GM19023 (cell line): ENCODE data around the gene CENPE.

Experiments
- ATAC-seq: cut with Tn5 transposase; IDR thresholded peaks from one replicate; pipeline ENCODE4 v1.9.1; 2021; ENCODE audit warnings: mild to moderate bottlenecking, moderate library complexity; ENCODE audit not compliant: unreplicated experiment

CENPE gene

DNA sequence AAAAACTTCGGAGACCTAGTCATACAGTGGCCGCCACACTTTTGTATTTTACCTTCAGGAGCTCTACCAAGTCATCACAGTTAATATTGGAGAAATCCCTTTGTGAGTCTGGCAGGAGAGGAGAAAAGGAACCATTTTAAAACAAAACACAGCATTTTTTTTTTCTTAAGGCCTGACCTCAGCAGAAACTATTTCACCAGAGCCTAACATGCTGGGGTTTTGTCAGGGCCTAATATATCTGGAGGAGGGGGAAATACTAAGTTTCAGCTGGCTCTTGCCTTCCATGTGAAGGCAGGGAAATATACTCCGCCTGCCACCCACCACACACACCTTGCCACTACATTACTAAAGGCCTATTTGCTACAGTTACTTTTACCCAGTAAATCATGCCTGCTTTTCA is 72.0 kb downstream of the CENPE start:
- no peak for ATAC-seq

DNA sequence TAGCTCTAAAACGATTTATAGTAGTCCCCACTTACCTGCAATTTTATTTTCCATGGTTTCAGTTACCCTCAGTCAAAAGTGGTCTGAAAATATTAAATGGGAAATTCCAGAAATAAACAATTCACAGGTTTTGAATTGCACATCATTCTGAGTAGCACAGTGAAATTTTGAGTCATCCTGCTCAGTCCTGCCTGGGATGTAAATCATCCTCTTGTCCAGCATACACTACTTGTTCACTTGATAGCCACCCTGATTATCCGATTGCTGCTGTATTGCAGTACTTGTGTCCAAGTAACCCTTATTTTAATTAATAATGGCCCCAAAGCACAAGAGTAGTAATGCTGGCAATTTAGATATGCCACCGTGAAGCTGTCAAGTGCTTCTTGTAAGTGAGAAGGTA is 75.0 kb downstream of the CENPE start:
- no peak for ATAC-seq

DNA sequence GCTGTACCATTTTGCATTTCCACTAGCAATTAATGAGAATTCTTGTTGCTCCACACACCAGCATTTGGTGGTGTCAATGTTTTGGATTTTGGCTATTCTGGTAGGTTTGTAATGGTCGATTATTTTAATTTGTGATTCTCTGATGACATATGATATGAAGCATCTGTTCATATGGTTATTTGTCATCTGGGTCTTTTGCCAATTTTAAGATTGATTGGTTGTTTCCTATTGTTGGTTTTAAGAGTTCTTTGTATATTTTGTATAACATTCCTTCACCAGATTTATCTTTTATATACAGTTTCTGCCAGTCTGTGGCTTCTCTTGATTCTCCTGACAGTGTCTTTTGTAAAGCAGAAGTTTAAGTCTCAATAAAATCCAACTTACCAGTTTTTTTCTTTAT is 80.0 kb downstream of the CENPE start:
- ATAC-seq: no peak

DNA sequence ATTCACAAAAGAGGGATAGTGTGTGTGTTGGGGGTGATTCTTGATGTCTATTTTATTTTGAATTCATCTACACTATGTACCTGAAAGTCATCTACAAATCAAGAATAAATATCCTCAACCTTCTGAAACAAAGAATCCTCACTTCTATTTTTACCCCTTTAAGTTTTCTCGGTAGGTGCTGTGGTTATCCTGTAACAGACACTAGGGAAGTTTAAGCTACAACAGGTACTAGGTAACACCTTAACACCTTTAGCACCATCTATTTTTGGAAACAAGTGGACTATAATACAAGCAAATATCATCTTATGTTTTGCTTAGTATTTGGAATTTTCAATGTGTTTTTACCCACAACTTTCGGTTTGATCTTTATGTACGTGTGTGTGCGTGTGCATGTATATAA is 86.5 kb downstream of the CENPE start:
- ATAC-seq: no peak

- no peak for ATAC-seq
Observed at GRCh38 chr4:103108542-103108941, 89.6 kb downstream of the CENPE start.

DNA sequence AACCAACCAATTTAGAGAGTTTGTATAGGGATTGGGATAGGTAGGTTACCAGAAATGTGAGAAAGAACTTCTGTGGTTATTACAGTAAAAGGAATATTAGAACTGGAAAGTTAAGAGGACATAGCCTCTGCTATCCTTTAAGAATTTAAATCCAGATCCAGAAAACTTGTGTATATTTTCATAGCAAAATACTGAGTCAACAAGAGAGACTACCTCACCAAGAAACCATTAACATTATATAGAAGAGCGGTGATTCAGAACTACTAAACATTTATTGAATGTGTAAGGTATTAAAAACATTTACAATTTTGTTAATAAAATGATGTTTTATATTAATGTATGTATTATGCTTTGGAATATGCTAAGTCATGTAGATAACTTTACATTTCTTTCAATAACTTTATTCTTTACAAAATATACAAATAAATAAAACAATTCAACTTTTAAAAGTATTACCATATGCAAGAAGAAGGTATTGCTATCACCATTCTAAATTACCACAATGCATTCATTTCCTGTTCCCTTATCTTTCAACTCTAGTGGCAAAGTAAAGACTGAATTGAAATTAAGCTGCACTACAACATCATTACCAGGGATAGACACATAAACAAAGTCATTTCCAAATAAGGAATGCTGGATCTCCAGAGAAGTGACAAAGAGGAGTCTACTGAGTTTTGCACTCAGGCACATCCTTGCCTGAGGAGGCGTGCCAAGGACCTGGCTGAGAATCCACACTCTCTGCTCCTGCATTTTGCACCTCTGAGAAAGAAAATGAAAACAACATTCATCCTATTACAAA is 92.4 kb downstream of the CENPE start:
- ATAC-seq: no peak

DNA sequence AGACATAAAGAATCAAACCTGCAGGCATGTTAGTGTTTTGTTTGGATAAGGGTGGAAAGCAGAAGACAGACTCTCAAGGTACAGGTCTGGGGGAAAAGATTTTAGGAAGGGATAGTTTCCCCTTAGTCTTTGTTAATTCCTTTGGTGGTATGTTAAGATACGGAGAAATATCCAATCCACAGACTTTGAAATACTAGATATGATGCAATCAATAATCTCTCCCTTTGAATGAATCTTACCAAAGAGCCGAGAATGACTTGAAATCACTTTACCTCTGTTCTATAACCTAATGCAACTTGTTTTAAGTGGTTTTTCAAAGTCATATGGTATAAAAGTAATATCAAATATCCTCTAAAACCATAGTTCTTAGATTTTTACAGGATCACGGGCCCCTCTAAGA is 93.3 kb downstream of the CENPE start:
- no peak for ATAC-seq

DNA sequence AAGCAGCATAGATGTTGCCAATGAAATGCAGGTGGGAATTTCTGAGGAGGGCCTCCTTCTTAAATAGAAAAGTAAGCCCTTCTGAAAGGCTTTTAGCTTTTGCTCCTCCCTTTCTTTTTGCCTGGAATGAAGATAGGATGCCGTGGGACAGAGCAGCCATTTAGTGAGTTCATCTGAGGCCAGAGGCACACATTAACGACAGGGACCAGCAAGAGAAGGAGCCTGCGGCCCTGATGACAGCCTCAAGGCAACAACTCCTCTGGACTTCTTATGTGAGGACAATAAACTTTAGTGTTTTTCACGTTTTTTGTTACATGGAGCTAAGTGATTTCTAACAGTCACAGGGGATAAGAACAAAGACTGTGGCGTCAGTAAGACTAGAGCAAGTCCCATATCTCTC is 97.5 kb downstream of the CENPE start:
- no peak for ATAC-seq

DNA sequence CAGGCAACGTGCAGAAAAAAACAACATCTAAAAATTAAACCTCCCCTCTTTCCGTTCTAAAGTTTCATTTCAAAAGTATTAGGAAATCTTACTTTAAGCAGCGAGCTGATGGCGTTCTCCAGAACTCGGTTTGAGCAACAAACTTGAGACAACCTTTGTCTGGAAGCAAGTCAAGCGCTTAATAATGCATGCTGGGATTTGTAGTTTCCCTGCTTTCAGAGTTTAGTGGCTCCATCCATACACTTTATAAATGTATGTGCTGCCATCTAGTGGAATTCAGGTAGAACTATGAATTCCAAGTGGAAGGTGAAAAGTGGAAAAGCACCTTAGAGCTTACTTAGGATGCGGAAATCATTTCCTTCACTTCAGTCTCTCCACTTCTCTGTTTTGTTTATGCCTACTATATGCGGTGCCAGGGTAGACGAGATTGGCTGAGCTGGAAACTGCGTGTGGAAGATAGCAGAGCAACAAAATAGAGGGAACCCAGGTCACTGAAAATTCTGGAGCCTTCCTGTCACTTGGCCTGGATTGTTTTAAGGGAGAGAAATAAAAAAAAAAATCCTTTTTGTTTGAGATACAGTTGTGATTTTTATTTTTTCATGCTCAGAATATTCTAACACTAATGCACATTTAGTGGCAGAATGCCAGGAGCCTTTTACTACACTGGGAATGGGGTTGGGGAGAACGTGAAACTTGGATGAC is 98.3 kb downstream of the CENPE start, which contains the start of gene BDH2:
TSS of gene BDH2 (minus strand) at position 144 of the 702 bp plus-strand sequence. CDS start 3,580 bp downstream, outside the sequence.
- peak; percentile 92 for ATAC-seq

GRCh38 chr4:103098756-103099440 is 99.2 kb downstream of the CENPE start:
- no peak for ATAC-seq

GRCh38 chr4:103098341-103098740 is 99.8 kb downstream of the CENPE start:
- ATAC-seq: no peak

- ATAC-seq: no peak
Observed at GRCh38 chr4:103097112-103097511, 101.0 kb downstream of the CENPE start.

GRCh38 chr4:103095080-103095479 is 103.1 kb downstream of the CENPE start:
- ATAC-seq: no peak

DNA sequence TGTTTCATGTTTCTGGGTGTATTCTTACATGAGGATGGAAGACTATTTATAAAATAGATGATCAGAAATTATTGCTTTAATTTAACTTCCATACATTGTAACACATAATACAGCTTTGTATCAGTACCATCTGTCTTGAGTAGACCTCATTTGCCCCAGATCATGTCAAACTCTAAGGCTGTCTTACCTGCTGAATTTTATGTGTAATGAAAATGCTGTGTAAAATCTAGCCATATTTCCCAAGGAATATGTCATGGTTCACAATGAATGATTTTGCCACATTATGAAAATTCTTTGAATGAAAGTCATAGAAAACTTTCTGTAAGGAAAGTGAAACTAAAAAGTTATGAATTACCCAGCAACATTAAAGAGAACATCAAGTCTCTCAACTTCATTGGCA is 105.9 kb downstream of the CENPE start:
- no peak for ATAC-seq

GRCh38 chr4:103091601-103092223 is 106.4 kb downstream of the CENPE start:
- peak; percentile 73 for ATAC-seq

DNA sequence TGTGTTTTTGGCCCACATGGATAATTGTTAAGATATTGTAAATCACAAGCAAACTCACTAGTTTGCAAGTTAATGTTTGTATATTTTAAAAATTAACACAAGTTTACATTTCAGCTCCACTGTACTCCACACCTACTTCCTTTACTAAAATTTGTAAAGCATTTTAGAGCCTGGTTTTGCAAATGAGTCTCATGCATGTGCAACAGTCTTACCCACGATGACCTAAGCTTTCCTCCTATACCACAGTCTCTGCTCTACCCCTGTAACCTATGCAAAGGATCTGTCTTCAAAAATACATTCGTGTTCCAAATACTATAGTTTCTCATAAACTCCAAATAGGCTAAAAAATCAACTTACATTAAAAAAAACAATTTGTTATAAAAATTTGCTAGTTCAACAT is 108.7 kb downstream of the CENPE start:
- ATAC-seq: no peak

DNA sequence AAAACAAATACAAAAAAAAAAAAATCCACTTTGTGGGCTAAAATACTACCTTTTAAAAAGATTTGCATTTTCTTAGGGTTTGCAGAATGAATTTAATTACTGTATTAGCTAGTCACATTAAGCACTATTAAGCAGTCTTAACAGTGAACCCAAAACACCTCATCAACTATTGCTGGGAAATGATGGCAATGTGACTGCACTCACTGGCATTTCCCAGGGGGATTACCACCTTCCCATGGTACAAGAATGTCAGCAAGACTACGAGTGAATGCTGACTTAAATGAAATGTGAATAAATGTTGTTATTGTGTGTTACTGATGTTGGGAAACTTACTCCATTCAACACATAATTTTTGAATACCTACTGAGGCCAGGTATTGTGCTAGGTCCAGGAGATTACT is 111.6 kb downstream of the CENPE start:
- no peak for ATAC-seq

GRCh38 chr4:103085555-103086196 is 112.5 kb downstream of the CENPE start:
- no peak for ATAC-seq

DNA sequence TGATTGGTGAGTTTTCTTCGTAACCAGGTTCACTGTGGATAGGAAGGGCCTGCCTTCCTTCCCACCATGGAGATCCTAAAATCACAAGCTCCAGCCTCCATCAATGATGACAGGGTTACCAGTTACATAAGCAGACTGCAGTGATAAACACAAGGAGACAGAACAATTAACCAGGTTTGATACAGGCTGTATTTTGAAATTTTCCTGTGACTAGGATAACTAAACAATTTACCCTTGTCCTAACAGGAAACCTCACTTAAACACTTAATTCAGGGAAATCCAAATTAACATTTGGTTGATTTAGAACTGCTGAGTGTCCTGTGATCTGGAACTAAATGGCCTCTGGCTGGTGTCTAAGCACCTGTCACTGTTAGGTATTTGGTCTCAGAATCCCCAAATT is 118.5 kb downstream of the CENPE start:
- no peak for ATAC-seq

GRCh38 chr4:103076747-103077347 is 121.3 kb downstream of the CENPE start, which contains the start of gene SLC9B2:
Gene SLC9B2 (minus strand): TSS chr4:103076761. CDS start chr4:103067550, 9,211 bp downstream.
- peak; percentile 63 for ATAC-seq
